ENCODE data around the gene PIH1D1. TPM values are rescaled to one million over a fixed set of nuclear protein-coding genes. Genes with fewer than 3 reads are reported as not detected.

Gene PIH1D1
- total and polyA plus RNA-seq, 2 of the 13 experiments (the other 11 are each of a cell fraction or from before 2014, with no cell fraction given) = 110 to 137 TPM

DNA sequence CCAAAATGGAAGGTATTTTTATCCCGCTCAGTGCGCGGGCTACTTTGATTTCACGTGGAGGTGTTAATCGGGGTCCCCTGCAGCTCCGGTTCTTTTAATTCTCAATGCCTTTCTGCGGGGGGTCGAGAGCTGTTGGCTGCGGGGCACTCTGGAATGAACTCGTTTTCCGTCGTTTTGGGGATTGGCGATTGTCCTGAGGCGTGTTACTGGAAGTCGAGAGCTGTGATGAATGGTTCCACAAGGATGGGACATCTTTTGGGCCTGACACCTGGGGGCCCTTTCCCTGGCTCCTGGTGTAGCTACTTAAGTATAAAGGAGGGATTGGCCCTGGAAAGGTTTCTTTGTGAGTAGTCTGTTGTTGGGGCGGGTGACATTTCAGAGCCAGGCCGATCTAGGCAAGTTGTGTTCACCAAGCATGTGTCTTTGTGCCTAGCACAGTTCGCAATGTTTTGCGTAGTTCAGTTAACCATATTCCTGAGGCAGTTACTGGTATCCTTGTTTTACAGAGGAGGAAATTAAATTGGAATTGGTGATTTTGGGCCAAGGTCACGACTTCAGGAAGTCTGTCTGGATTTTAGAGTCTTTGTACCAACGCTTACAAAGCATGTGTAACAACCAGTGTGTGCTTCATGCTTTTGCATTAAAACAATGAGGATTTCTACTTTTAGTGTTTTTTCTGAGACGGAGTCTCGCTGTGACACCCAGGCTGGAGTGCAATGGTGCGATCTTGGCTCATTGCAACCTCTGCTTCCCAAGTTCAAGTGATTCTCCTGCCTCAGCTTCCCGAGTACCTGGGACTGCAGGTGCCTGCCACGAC is 36.6 kb upstream of the PIH1D1 start (continued):
- TF ChIP-seq CBX2 (IDR thresholded peaks at IDR 0.05; ENCODE audit: low read depth, low read length) = no peak
- no peak for TF ChIP-seq CBX2 (CRISPR knock-in tag; IDR thresholded peaks at IDR 0.05; ENCODE audit: low read depth)
- no peak for TF ChIP-seq BORCS8-MEF2B (CRISPR knock-in tag; IDR thresholded peaks at IDR 0.05)
- no peak for TF ChIP-seq AGO1 (IDR thresholded peaks at IDR 0.05; ENCODE audit: low read depth, low read length, poor library complexity, severe bottlenecking)
- no peak for TF ChIP-seq RFX3 (CRISPR knock-in tag; IDR thresholded peaks at IDR 0.05)
- no peak for TF ChIP-seq SNAPC2 (CRISPR knock-in tag; IDR thresholded peaks at IDR 0.05)
- TF ChIP-seq ZNF550 (CRISPR knock-in tag; IDR thresholded peaks at IDR 0.05; ENCODE audit: borderline replicate concordance) = no peak
- no peak for TF ChIP-seq SKI (IDR thresholded peaks at IDR 0.05; ENCODE audit: partially characterized antibody)
- TF ChIP-seq ZNF10 (CRISPR knock-in tag; IDR thresholded peaks at IDR 0.05; ENCODE audit: borderline replicate concordance, low read depth) = no peak
- no peak for TF ChIP-seq ZNF530 (CRISPR knock-in tag; IDR thresholded peaks at IDR 0.05; ENCODE audit: low read depth)
- no peak for TF ChIP-seq SSRP1 (CRISPR knock-in tag; IDR thresholded peaks at IDR 0.05)
- no peak for TF ChIP-seq RELA (CRISPR knock-in tag; IDR thresholded peaks at IDR 0.05)
- TF ChIP-seq NCOA1 (CRISPR knock-in tag; IDR thresholded peaks at IDR 0.05) = 0 out of 2 replicates have a peak, but pooled peaks have one; percentile 29
- no peak for TF ChIP-seq CHCHD3 (CRISPR knock-in tag; IDR thresholded peaks at IDR 0.05)
- TF ChIP-seq, protein P1, sequence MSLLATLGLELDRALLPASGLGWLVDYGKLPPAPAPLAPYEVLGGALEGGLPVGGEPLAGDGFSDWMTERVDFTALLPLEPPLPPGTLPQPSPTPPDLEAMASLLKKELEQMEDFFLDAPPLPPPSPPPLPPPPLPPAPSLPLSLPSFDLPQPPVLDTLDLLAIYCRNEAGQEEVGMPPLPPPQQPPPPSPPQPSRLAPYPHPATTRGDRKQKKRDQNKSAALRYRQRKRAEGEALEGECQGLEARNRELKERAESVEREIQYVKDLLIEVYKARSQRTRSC (CRISPR knock-in tag; IDR thresholded peaks at IDR 0.05; ENCODE audit: low read depth) = no peak
- no peak for TF ChIP-seq KLF15 (CRISPR knock-in tag; IDR thresholded peaks at IDR 0.05; ENCODE audit: borderline replicate concordance)
- TF ChIP-seq ZNF468 (CRISPR knock-in tag; IDR thresholded peaks at IDR 0.05) = no peak
- no peak for TF ChIP-seq MXD3 (CRISPR knock-in tag; IDR thresholded peaks at IDR 0.05)
- TF ChIP-seq KLF16 (CRISPR knock-in tag; IDR thresholded peaks at IDR 0.05) = no peak
- TF ChIP-seq ZNF274 (CRISPR knock-in tag; IDR thresholded peaks at IDR 0.05) = no peak
- TF ChIP-seq ESRRA (CRISPR knock-in tag; IDR thresholded peaks at IDR 0.05; ENCODE audit: low read depth) = no peak
- no peak for TF ChIP-seq ZFP1 (CRISPR knock-in tag; IDR thresholded peaks at IDR 0.05)
- no peak for TF ChIP-seq NRL (CRISPR knock-in tag; IDR thresholded peaks at IDR 0.05; ENCODE audit: borderline replicate concordance)
- TF ChIP-seq ZMYM4 (CRISPR knock-in tag; IDR thresholded peaks at IDR 0.05) = no peak
- no peak for TF ChIP-seq ZNF292 (CRISPR knock-in tag; IDR thresholded peaks at IDR 0.05; ENCODE audit: borderline replicate concordance, low read depth)
- 0 out of 2 replicates have a peak, but pooled peaks have one; percentile 85 for TF ChIP-seq MLLT10 (CRISPR knock-in tag; IDR thresholded peaks at IDR 0.05)
- TF ChIP-seq, protein P2, sequence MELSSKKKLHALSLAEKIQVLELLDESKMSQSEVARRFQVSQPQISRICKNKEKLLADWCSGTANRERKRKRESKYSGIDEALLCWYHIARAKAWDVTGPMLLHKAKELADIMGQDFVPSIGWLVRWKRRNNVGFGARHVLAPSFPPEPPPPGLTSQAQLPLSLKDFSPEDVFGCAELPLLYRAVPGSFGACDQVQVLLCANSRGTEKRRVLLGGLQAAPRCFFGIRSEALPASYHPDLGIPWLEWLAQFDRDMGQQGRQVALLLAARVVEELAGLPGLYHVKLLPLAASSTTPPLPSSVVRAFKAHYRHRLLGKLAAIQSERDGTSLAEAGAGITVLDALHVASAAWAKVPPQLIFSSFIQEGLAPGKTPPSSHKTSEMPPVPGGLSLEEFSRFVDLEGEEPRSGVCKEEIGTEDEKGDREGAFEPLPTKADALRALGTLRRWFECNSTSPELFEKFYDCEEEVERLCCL (CRISPR knock-in tag; IDR thresholded peaks at IDR 0.05; ENCODE audit: borderline replicate concordance) = no peak
- TF ChIP-seq SAP130 (CRISPR knock-in tag; IDR thresholded peaks at IDR 0.05; ENCODE audit: low read depth) = peak; percentile 8; the same call in 1 of the 2 replicates
- TF ChIP-seq, protein P3, sequence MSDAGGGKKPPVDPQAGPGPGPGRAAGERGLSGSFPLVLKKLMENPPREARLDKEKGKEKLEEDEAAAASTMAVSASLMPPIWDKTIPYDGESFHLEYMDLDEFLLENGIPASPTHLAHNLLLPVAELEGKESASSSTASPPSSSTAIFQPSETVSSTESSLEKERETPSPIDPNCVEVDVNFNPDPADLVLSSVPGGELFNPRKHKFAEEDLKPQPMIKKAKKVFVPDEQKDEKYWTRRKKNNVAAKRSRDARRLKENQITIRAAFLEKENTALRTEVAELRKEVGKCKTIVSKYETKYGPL (CRISPR knock-in tag; IDR thresholded peaks at IDR 0.05) = no peak
- no peak for TF ChIP-seq NAIF1 (CRISPR knock-in tag; IDR thresholded peaks at IDR 0.05; ENCODE audit: borderline replicate concordance)
